Kidney epithelial cell (primary cell): ENCODE measurements around the gene PADI2. TPM values are rescaled to one million over a fixed set of nuclear protein-coding genes. Genes with fewer than 3 reads are reported as not detected.

Experiments used
- DNase-seq: peaks from one replicate; pipeline ENCODE4 v3.0.0-alpha.2; 2010; ENCODE audit warnings: low read depth
- H3K27me3 ChIP-seq: 2 replicates; pipeline ENCODE4 v1.6.0; 2011; ENCODE audit warnings: low read length; ENCODE audit not compliant: control insufficient read depth, insufficient read depth
- H3K36me3 ChIP-seq: 2 replicates; pipeline ENCODE4 v1.5.1; 2011; ENCODE audit warnings: low read length; ENCODE audit not compliant: control insufficient read depth, insufficient read depth
- H3K4me3 ChIP-seq: 2 replicates; pipeline ENCODE4 v1.5.1; 2011; ENCODE audit warnings: low read depth, mild to moderate bottlenecking, control low read depth, low read length
- CTCF ChIP-seq: IDR thresholded peaks from 2 replicates; pipeline ENCODE4 v1.5.1; 2011; ENCODE audit warnings: mild to moderate bottlenecking, moderate library complexity, low read length, control low read depth, inconsistent platforms; ENCODE audit not compliant: insufficient read depth, poor library complexity, severe bottlenecking
- total RNA-seq: library from RNA; depleted of rRNA; stranded (reverse); fragments of >200 nt; gene quantifications from 2 replicates; pipeline ENCODE4 v1.2.3, GENCODE V29; 2015

The PADI2 gene
- total RNA-seq, 1 donor from 2014 or later = 8.1 TPM

GRCh38 chr1:17113963-17114362, 5.3 kb downstream of the PADI2 start:
- DNase-seq = no peak
- no peak overlapping the region for H3K4me3 ChIP-seq
- H3K36me3 ChIP-seq = no peaks in the 10 kb centered on the region
- TF ChIP-seq CTCF = no peak
- peaks cover 13% of the 10 kb centered on the region for H3K27me3 ChIP-seq

GRCh38 chr1:17112496-17113236, 6.6 kb downstream of the PADI2 start:
- H3K27me3 ChIP-seq = peaks cover under 1% of the 10 kb centered on the region
- TF ChIP-seq CTCF = no peak
- H3K36me3 ChIP-seq = no peaks in the 10 kb centered on the region
- DNase-seq = no peak
- H3K4me3 ChIP-seq = no peak overlapping the region

GRCh38 chr1:17112076-17112475, 7.2 kb downstream of the PADI2 start:
- H3K27me3 ChIP-seq = no peaks in the 10 kb centered on the region
- no peaks in the 10 kb centered on the region for H3K36me3 ChIP-seq
- TF ChIP-seq CTCF = no peak
- no peak for DNase-seq
- H3K4me3 ChIP-seq = no peak overlapping the region

- H3K27me3 ChIP-seq = no peaks in the 10 kb centered on the region
- no peak for DNase-seq
- H3K36me3 ChIP-seq = no peaks in the 10 kb centered on the region
- no peak overlapping the region for H3K4me3 ChIP-seq
- TF ChIP-seq CTCF = no peak
Observed at GRCh38 chr1:17110555-17110926, 8.7 kb downstream of the PADI2 start.

GRCh38 chr1:17109892-17110554, 9.2 kb downstream of the PADI2 start:
- TF ChIP-seq CTCF = no peak
- Histone ChIP-seq H3K27me3 (no peaks in the 10 kb centered on the region), H3K4me3 (no peak overlapping the region), H3K36me3 (no peaks in the 10 kb centered on the region)
- no peak for DNase-seq
